NB4 (cell line): ENCODE data around the gene UCP3.

ENCODE experiments used
- CTCF ChIP-seq: IDR thresholded peaks from one replicate; pipeline ENCODE4 v1.5.1; 2012; ENCODE audit warnings: low read depth, low read length
- MAX ChIP-seq: IDR thresholded peaks from 2 replicates; pipeline ENCODE4 v1.6.1; 2011; ENCODE audit warnings: low read depth, low read length
- MYC ChIP-seq: IDR thresholded peaks from 2 replicates; pipeline ENCODE4 v1.6.1; 2011; ENCODE audit warnings: low read depth, low read length
- POLR2A ChIP-seq: IDR thresholded peaks from 2 replicates; pipeline ENCODE4 v1.6.1; 2011; ENCODE audit warnings: mild to moderate bottlenecking; ENCODE audit not compliant: insufficient read length; ENCODE audit errors: extremely low read depth

GRCh38 chr11:73957654-73958361 is 51.1 kb downstream of the UCP3 start:
- TF ChIP-seq CTCF (no peak), POLR2A (no peak), MAX (no peak), MYC (no peak)
